GM21381 (cell line): ENCODE results near the gene RIT1.
A peak's percentile ranks its signal among the peaks of the same experiment; 100 is the strongest.

ENCODE experiments used
- ATAC-seq: cut with Tn5 transposase; IDR thresholded peaks from one replicate; pipeline ENCODE4 v1.9.1; 2021; ENCODE audit warnings: mild to moderate bottlenecking, moderate library complexity; ENCODE audit not compliant: unreplicated experiment

Gene RIT1, protein sequence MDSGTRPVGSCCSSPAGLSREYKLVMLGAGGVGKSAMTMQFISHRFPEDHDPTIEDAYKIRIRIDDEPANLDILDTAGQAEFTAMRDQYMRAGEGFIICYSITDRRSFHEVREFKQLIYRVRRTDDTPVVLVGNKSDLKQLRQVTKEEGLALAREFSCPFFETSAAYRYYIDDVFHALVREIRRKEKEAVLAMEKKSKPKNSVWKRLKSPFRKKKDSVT

DNA sequence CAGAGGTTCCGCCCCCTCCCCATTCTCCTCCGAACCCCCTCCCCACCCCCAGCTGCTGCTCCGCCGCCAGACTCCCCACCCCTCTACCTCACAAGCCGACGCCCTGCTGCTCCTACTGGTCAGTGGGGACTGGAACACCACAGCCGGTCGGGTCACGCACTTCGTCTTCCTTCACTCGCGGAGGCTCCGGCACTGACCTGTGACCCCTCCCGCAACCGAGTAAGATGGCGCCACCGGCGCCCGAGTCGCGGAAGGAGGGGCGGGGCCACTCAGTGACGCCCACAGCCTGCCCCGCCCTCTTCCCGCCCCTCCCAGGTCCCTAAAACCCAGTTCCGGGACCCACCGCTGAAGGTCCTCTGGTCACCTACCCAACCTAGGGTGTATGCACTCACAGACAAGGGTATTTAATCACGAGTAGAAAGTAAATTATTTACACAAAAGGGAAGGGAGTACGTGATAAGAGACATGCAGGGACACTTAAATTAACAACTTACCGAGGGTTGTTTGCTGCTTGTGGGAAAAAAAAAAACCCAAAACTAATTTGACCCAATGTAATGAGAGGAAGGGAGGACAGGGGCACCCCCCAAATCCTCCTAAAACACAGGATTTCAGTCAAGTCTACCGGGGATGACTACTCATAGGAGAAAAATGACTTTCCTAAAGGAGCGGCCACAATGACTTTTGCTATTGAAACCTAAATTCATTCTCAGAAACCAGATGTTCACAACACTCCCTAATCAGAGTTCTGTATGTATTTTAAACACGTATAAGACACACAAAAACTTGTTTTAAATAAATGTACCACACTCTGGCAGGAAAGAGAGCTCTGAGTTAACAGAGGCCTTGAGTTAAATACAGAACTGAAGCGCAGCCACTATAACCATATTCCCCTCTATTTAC lies at the start of gene RIT1:
RIT1 (minus strand) TSS at position 194 of the 900 bp plus-strand sequence. CDS start 588 bp downstream, outside the sequence.
- ATAC-seq: peak; percentile 83

DNA sequence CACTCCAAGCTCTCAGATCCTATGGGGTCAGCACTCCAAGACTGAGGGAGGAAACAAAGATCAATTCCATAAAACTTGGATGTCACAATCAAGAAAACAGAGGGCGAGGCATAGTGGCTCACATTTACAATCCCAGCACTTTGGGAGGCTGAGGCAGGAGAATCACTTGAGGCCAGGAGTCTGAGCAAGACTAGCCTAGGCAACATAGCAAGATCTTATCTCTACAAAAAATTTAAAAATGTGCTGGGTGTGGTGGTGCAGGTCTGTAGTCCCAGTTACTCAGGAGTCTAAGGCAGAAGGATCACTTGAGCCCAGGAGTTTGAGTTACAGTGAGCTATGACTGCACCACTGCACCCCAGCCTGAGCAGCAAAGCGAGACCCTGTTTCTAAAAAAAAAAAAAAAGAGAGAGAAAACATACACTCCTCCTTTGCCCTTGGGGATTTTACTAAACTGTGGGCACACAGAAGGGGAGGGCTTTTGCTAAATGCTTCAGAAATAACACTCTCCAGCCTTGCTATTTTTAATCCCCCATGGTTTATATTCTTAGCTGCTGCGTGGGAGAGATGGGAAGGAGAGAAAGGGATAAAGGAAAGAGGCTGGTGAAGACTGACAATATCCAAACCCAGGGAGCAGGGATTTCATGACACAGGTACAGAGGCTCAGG lies 49.1 kb upstream of the RIT1 start:
- ATAC-seq: no peak

- ATAC-seq: no peak
Observed at GRCh38 chr1:155957411-155957915, 46.3 kb upstream of the RIT1 start.

- ATAC-seq: no peak
Observed at GRCh38 chr1:155954645-155955044, 43.5 kb upstream of the RIT1 start.

DNA sequence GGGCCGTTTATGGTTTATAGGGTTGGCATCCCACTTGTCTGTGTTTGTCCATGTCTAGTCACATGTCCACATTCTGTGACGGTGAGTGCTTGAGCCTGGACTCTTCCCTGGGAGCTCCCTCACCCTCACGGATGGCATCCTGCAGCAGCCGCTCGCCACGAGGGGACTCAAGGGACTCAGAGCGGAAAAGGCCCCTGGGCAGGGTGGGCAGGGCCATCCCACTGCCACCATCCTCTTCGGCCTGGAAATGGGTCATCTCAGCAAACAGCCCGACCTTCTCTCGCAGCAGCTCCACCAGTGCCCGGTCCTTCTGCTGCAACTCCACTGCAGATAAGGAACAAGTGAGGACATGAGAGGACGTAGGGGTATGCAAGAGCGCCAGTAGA lies 41.3 kb upstream of the RIT1 start:
- ATAC-seq: no peak

- ATAC-seq: no peak
Observed at GRCh38 chr1:155951753-155952504, 40.8 kb upstream of the RIT1 start.

DNA sequence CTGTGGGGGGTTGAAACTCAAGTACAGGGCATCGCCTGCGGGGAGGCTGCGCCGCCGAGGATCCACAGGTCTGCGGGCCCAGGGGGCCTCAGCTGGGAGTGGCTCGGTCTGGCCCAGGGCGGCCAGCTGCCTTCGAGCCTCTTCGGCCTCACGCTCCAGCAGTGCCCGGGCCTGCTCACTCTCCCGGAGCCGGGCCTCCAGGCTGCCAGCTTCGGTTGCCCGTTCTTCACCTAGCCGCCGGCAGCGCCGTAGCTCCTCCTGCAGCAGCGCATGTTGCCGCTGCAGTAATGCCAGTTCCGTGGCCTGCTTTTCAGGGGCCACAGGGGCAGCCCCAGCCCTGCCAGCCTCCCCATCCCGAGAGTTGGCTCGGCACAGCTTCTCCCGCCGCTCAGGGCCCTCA lies 39.7 kb upstream of the RIT1 start:
- no peak for ATAC-seq

DNA sequence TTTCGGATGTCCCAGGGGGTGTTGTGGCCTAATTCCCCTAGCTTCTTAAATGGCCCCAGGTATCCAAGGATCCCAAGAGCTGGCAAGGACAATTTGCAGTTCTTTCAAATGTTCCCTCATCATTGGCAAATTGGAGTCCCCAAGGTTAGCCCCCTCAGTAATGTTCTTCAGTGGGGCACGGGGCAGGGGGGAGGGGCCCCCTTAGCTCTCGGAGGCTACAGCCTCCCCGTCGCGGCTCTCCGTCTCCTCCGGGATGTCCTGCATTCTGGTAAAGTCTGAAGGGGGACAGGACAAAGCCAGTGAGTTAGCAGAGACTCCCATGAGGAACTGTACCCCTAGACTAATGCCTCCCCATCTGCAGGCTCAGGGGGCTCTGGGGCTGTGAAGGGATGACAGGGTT lies 36.6 kb upstream of the RIT1 start:
- no peak for ATAC-seq

- ATAC-seq: no peak
Observed at GRCh38 chr1:155947292-155947691, 36.1 kb upstream of the RIT1 start.

DNA sequence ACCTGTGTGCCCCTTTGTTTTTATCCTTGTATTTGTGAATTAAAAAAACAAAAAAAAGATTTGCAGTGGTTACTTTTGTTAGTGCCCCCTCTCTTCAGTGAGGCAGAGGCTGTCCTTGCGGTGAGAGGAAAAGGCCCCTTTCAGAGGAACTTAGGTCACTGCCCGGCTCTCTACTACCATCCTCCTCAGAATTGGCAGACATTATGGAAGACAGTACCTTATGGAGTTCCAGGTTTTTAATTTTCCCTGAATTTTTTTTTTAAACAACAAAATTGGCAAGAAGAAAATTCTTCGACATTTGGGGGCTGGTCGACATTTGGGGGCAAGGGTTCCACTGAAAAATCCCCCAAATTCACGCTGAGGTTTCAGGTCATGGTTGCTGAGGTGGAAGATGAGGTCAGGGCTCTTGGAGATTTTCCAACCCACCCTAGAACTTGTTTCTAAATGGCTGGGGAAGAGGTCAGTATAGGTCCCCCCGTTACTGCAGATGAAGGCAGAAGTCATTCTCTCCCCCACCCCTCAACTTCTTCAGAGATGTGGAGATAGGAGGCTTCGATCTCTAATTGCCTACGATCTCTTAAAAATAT lies 35.6 kb upstream of the RIT1 start:
- peak; percentile 14 for ATAC-seq

- no peak for ATAC-seq
Observed at GRCh38 chr1:155944444-155944799, 33.3 kb upstream of the RIT1 start.

DNA sequence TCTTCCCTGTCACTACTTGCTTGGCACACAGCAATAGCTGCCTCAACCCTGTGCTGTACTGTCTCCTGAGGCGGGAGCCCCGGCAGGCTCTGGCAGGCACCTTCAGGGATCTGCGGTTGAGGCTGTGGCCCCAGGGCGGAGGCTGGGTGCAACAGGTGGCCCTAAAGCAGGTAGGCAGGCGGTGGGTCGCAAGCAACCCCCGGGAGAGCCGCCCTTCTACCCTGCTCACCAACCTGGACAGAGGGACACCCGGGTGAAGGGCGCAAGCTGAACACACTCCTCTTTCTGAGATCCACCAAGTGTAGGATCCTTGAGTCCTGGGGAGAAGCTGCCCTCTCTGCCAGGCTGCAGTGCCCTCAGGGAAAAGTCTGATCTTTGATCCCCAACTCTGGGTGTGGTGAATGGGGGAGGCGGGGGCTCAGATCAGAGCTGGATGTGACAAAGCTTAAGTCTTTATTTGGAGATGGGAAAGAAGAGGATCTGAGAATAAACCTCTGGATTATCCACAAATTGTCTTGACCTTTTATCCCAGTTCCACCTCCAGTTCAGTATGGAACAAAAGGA lies 31.5 kb upstream of the RIT1 start:
- no peak for ATAC-seq

DNA sequence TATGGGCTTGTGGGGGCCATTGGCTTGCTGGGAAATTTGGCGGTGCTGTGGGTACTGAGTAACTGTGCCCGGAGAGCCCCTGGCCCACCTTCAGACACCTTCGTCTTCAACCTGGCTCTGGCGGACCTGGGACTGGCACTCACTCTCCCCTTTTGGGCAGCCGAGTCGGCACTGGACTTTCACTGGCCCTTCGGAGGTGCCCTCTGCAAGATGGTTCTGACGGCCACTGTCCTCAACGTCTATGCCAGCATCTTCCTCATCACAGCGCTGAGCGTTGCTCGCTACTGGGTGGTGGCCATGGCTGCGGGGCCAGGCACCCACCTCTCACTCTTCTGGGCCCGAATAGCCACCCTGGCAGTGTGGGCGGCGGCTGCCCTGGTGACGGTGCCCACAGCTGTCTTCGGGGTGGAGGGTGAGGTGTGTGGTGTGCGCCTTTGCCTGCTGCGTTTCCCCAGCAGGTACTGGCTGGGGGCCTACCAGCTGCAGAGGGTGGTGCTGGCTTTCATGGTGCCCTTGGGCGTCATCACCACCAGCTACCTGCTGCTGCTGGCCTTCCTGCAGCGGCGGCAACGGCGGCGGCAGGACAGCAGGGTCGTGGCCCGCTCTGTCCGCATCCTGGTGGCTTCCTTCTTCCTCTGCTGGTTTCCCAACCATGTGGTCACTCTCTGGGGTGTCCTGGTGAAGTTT lies 30.8 kb upstream of the RIT1 start:
- no peak for ATAC-seq

DNA sequence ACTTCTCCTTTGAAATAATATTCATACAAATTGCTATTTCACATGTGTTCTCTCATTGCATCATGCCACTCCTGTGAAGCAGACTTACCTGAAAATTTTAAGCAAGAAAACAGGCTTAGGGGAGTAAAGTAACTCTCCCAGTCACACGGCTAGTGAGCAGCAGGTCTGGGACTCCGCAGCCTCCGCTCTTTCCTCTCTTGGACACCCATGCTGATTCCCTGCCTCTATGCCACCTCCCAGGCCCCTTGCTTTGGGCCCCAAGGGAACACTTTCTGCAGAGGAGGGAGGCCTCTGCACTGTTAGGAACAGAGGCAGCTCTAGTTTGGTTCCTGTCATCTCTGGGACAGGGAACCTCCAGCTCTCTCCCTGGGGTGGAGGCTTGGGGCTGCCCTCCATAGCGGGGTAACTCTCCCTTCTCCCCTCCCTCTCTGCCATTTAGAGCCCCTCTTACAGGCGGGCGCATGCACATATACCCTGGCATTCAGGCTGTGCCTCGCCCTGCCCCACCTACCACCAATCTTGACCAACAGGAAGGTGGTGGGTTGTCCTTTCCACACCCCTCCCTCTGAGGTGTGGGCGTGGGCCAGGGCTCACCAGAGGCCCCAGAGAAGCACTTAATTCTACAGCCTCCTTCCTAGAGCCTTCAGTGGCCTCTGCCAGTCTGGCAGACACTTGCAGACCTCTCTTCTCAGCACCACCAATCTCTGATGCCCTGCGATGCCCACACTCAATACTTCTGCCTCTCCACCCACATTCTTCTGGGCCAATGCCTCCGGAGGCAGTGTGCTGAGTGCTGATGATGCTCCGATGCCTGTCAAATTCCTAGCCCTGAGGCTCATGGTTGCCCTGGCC lies 30.1 kb upstream of the RIT1 start, which contains the start of gene RXFP4:
RXFP4 (plus strand) TSS at position 646 of the 852 bp plus-strand sequence; CDS start at position 718, 72 bp downstream.
- ATAC-seq: no peak

DNA sequence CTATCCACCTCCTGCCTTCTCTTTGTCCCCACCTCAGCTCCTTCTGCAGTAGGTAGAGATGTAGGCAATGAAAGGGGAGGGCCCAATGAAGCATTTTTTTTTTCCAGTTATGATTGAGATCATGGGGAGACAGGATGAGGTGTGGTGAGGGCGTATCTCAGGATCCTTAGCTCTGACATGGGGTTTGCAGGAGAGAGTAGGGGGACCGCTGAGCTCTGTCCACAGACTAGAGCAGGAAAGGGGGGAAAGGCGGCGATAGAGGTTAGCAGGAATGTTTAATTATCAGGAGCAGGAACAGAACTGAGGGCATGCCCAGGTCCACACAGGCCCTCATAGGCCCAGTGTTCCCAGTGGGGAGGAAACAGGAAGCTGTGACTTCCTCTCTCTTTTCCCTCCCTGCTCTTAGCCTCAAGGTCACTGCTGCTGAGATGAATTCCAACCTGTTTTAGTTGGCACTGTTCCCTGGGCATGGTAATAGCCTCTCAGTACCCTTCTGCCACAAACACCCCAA lies 29.4 kb upstream of the RIT1 start:
- ATAC-seq: no peak

- no peak for ATAC-seq
Observed at GRCh38 chr1:155938220-155938627, 27.1 kb upstream of the RIT1 start.

- no peak for ATAC-seq
Observed at GRCh38 chr1:155934936-155935590, 23.9 kb upstream of the RIT1 start.
